Transverse colon (tissue), 4 donors: Measurements from ENCODE around the gene NPW. TPM values are rescaled to one million over a fixed set of nuclear protein-coding genes. Genes with fewer than 3 reads are reported as not detected.

ENCODE experiments used
- DNase-seq: peaks from one replicate; pipeline ENCODE4 v3.0.0-alpha.2; 2019
- H3K27ac ChIP-seq, 4 donors: fragments of 200-600 bp; sonication (generic); 2 replicates each; pipeline ENCODE4 v1.5.1; 2016 to 2018; ENCODE audit warnings: inconsistent platforms in 4 of 4
- H3K27me3 ChIP-seq: fragments of 200-600 bp; sonication (generic); 2 replicates; pipeline ENCODE4 v1.5.1; 2017; ENCODE audit warnings: inconsistent platforms
- H3K36me3 ChIP-seq, 4 donors: fragments of 200-600 bp; sonication (generic); 2 replicates each; pipeline ENCODE4 v1.5.1; 2017 to 2019; ENCODE audit warnings: inconsistent platforms in 4 of 4
- H3K4me1 ChIP-seq, 4 donors: fragments of 200-600 bp; sonication (generic); 2 replicates each; pipeline ENCODE4 v1.5.1; 2017 to 2020; ENCODE audit warnings: inconsistent platforms in 4 of 4
- H3K4me3 ChIP-seq, 4 donors: fragments of 200-600 bp; sonication (generic); 1 replicate in 1 of 4; 2 replicates in 3 of 4; pipeline versions ENCODE4 v1.5.1 to v1.6.1; 2017 to 2019; ENCODE audit warnings: inconsistent platforms in 4 of 4
- H3K9me3 ChIP-seq, 2 donors: fragments of 200-600 bp; sonication (generic); 2 replicates each; pipeline ENCODE4 v1.5.1; 2017 to 2019; ENCODE audit warnings: inconsistent platforms in 2 of 2
- EP300 ChIP-seq: sonication (generic); formaldehyde crosslinking; IDR thresholded peaks from one replicate; pipeline ENCODE4 v1.6.1; 2017; ENCODE audit warnings: antibody characterized with exemption, low read depth
- POLR2A ChIP-seq: fragments of 450-650 bp; IDR thresholded peaks from one replicate; pipeline ENCODE4 v1.6.1; 2016; ENCODE audit warnings: antibody characterized with exemption, mild to moderate bottlenecking, moderate library complexity
- POLR2AphosphoS5 ChIP-seq, 3 donors: sonication (generic); formaldehyde crosslinking; IDR thresholded peaks; one replicate each; pipeline ENCODE4 v1.6.1; 2016; ENCODE audit warnings: antibody characterized with exemption in 3 of 3
- WGBS, 2 donors: methylation state at CpG; one replicate each; pipeline ENCODE4 v1.1.5; 2018; ENCODE audit warnings: low coverage in 1 of 2; 5-methylcytosine and 5-hydroxymethylcytosine counted together
- in situ Hi-C, 4 donors: fragments of 200-750 bp; cut with MboI; loops; one replicate each; pipeline versions ENCODE4 v1.15.0 to v1.15.1; 2017; ENCODE audit warnings: low sequenced_read_pairs in 3 of 4, low pct_ligation_motif_present in 1 of 4, low pct_unique_long_range_greater_than_20kb in 1 of 4
- intact Hi-C: fragments of 100-400 bp; cut with DNase I; formaldehyde crosslinking; loops from one replicate; pipeline ENCODE4 v1.15.1; 2023; ENCODE audit warnings: low total_unique reads
- total RNA-seq, 4 donors: library from RNA; depleted of rRNA; stranded (reverse); fragments of >200 nt; gene quantifications; one replicate each; pipeline ENCODE4 v1.1.0, GENCODE V29; 2016
- TF ChIP-seq, protein P1 (sequence below), 5 experiments: fragments of 200-600 bp in 3 of 5; fragments of 450-650 bp in 2 of 5; sonication (generic) in 3 of 5; IDR thresholded peaks; 1 replicate in 2 of 5; 2 replicates in 3 of 5; pipeline ENCODE4 v1.5.1; 2016 to 2017; ENCODE audit warnings: antibody characterized with exemption in 5 of 5, inconsistent platforms in 3 of 5, mild to moderate bottlenecking in 2 of 5, moderate library complexity in 1 of 5

NPW gene
- total RNA-seq, 4 donors from 2014 or later = 0.41 TPM; not detected in 3

DNA sequence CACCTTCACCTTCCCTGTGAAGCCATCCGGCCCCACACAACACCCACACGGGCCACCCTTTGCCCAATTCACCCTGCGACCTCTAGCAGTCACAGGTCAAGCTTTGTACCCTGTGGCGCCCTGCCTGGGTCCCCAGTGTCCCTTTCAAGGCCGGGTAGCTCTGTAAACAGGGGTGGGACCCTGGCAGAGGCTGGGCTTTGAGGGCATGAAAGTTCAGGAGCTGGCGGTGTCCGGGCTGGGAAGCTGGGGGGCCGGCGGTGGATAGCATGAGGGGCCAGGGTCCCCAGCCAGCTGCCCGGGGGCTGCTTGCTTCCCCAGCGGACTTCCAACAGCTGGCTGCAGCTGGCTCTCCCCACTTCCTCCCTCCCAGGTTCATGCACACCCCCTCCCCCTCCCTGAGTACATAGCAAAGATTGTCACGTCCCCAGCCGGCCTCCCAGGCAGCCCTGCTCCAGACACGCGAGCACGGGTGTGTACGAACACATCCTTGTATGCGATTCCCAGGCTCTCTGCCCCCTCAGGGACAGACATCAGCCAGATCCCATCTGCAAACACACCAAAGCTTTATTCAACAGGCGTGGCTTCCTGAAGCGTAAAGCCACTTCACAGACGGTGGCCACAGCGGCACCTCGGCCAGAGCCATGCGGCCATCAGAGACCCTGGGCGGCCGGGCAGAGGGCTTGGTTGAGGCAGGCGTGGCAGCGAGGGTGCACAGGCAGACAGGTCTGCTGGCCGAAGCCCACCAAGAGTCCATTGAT, 19.9 kb downstream of the NPW start:
- H3K36me3 ChIP-seq = no peaks in the 10 kb centered on the region
- 36 to 43% methylated on average over 3 to 28 of the region's 29 CpGs for WGBS, 2 donors
- peak; percentile 72 for DNase-seq
- H3K4me3 ChIP-seq = no peak overlapping the region
- intact Hi-C loops = loop anchor here (10.0 kb wide), 1 partner anchor 1605 kb away; no protein-coding TSS in a partner anchor
- in situ Hi-C loops = no loop called here
- peak overlapping the region; percentile 76 to 87 (median 82) for H3K27ac ChIP-seq
- TF ChIP-seq POLR2AphosphoS5 (IDR thresholded peaks at IDR 0.05) (peak; percentile 63 to 78 (median 65)), POLR2A (peak; percentile 22), EP300 (no peak)
- TF ChIP-seq, protein P1, sequence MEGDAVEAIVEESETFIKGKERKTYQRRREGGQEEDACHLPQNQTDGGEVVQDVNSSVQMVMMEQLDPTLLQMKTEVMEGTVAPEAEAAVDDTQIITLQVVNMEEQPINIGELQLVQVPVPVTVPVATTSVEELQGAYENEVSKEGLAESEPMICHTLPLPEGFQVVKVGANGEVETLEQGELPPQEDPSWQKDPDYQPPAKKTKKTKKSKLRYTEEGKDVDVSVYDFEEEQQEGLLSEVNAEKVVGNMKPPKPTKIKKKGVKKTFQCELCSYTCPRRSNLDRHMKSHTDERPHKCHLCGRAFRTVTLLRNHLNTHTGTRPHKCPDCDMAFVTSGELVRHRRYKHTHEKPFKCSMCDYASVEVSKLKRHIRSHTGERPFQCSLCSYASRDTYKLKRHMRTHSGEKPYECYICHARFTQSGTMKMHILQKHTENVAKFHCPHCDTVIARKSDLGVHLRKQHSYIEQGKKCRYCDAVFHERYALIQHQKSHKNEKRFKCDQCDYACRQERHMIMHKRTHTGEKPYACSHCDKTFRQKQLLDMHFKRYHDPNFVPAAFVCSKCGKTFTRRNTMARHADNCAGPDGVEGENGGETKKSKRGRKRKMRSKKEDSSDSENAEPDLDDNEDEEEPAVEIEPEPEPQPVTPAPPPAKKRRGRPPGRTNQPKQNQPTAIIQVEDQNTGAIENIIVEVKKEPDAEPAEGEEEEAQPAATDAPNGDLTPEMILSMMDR (IDR thresholded peaks at IDR 0.05) = no peak
- H3K4me1 ChIP-seq = peaks cover 68 to 96% (median 84%) of the 10 kb centered on the region in 4 donors
- no peaks in the 10 kb centered on the region for H3K9me3 ChIP-seq
- H3K27me3 ChIP-seq = no peaks in the 10 kb centered on the region

DNA sequence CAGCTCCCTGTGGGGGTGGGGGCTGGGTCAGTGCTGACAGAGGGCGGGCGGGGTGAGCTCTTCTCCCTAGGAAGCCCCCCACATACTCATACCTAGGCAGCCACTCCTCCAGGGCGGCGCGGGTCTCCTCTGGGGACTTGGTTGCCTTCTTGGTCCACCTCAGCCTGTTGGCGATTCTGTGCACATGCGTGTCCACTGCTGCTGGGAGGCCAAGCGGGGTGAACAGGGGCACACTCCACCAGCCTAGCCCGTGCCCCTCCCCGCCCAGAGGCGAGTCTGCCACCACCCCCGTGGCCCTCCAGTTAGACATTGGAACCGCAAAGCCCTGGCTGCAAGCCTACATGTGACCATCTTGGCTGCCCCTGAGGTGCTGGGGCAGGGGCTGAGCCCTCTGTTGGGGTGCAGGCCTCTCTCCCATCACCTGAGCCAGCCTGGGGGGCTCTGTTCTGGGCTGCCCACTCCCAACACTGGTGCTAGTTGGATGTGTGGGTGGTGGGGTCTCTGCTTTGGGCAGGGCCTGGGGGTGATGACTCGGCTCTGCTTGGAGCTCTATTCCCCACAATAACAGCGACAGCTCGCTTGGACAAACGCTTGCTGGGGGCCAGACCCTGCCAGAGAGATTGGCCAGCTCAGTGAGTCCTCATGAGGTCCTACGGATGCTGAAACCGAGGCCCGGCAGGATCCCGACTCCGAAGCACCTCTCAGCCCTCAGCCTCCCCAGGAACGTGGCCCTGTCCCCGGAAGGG, 20.6 kb downstream of the NPW start:
- Histone ChIP-seq H3K4me3 (no peak overlapping the region), H3K36me3 (no peaks in the 10 kb centered on the region), H3K4me1 (peaks cover 68 to 91% (median 80%) of the 10 kb centered on the region in 4 donors), H3K9me3 (no peaks in the 10 kb centered on the region), H3K27me3 (no peaks in the 10 kb centered on the region), H3K27ac (peak overlapping the region; percentile 76 to 87 (median 82))
- TF ChIP-seq EP300 (no peak), POLR2AphosphoS5 (IDR thresholded peaks at IDR 0.05) (no peak), POLR2A (no peak)
- TF ChIP-seq, protein P1 (IDR thresholded peaks at IDR 0.05) = no peak
- 83% methylated on average over 22 of the region's 24 CpGs; no CpG with 5 or more reads in 1 of the 2 donors for WGBS, 2 donors
- intact Hi-C loops (loop anchor here (10.0 kb wide), 1 partner anchor 1605 kb away; no protein-coding TSS in a partner anchor), in situ Hi-C loops (no loop called here)
- no peak for DNase-seq

DNA sequence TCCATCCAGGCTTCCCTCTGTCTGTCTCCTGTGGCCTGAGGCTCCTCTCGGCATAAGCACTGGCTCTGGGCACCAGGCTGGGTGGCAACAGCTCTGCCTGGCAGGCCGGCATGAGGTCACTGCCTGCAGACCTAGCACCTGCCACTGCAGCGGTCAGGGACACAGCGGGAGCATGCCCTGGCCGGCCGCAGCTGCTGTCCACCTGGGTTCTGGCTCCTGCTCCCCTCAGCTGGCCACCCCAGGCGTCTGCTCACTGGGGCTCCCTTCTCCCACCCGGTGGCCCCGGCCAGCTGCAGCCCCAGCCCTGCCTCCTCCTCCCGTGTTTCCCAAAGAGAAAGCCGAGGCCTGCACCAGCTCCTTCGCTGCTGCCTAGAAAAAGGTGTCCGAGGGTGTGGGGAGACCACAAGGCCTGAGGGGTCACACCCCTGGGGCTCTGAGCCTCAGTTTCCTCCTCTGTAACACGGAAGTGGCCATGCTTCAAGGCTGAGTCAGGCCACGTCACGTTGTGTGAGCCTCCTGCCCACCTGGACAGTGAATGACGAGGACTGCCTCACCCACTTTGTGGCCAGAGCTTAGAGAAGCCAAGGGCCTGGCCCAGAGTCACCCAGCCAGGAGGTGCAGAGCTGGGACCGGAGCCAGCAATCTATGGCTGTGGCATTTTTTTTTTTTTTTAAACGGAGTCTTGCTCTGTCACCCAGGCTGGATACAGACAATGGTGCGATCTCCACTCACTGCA, 21.4 kb downstream of the NPW start:
- intact Hi-C loops = loop anchor here (10.0 kb wide), 1 partner anchor 1606 kb away; no protein-coding TSS in a partner anchor
- peak overlapping the region; percentile 76 to 87 (median 82) for H3K27ac ChIP-seq
- TF ChIP-seq, protein P1 (IDR thresholded peaks at IDR 0.05) = no peak
- no peak for TF ChIP-seq EP300
- peak in 2 of 3 donors; percentile 8 to 27 for TF ChIP-seq POLR2AphosphoS5 (IDR thresholded peaks at IDR 0.05)
- no peak for TF ChIP-seq POLR2A
- peaks cover 60 to 89% (median 72%) of the 10 kb centered on the region in 4 donors for H3K4me1 ChIP-seq
- H3K9me3 ChIP-seq = no peaks in the 10 kb centered on the region
- H3K36me3 ChIP-seq = no peaks in the 10 kb centered on the region
- no peaks in the 10 kb centered on the region for H3K27me3 ChIP-seq
- peak; percentile 80 for DNase-seq
- in situ Hi-C loops = no loop called here
- no peak overlapping the region for H3K4me3 ChIP-seq
- 59% methylated on average over 10 of the region's 20 CpGs; no CpG with 5 or more reads in 1 of the 2 donors for WGBS, 2 donors
